ENCODE results near the gene EMILIN3. TPM values are rescaled to one million over a fixed set of nuclear protein-coding genes. Genes with fewer than 3 reads are reported as not detected.

The EMILIN3 gene
- total RNA-seq, 1 experiment from 2014 or later: 5.9 TPM

GRCh38 chr20:41391587-41392001 is 25.0 kb upstream of the EMILIN3 start:
- Mint-ChIP-seq H3K9me3 (no peaks in the 10 kb centered on the region), H3K27ac (no peak overlapping the region; a peak in 1 of 7 replicates), H3K4me3 (no peak overlapping the region), H3K4me1 (peaks cover 29 to 36% of the 10 kb centered on the region in 2 experiments), H3K36me3 (ENCODE audit: insufficient read depth in 1 of 3, low read depth in 3 of 3) (no peaks in the 10 kb centered on the region), H3K27me3 (ENCODE audit: low read depth) (no peaks in the 10 kb centered on the region)
- no peaks in the 10 kb centered on the region for H3K9me3 ChIP-seq (ENCODE audit: control insufficient read depth, low read depth, low read length)
- no peak overlapping the region for H3K27ac ChIP-seq (ENCODE audit: insufficient read length, low read depth, low read length)
- no peak overlapping the region for H3K4me2 ChIP-seq (ENCODE audit: insufficient read depth, insufficient read length, low read length)
- H3K23me2 ChIP-seq (ENCODE audit: insufficient read length, low read depth, low read length, poor library complexity, severe bottlenecking): no peaks in the 10 kb centered on the region
- H2BK12ac ChIP-seq (ENCODE audit: insufficient read length, low read depth, low read length): no peak overlapping the region
- no peaks in the 10 kb centered on the region for H3K79me2 ChIP-seq (ENCODE audit: insufficient read depth, low read length)
- no peak overlapping the region for H2BK15ac ChIP-seq (ENCODE audit: low read depth, low read length)
- no peak overlapping the region for H3T11ph ChIP-seq (ENCODE audit: low read length)
- no peak overlapping the region for H2BK20ac ChIP-seq (ENCODE audit: low read depth, low read length, poor library complexity, severe bottlenecking)
- no peak for DNase-seq
- H4K91ac ChIP-seq (ENCODE audit: insufficient read length, low read depth, low read length): no peak overlapping the region
- H2AK5ac ChIP-seq (ENCODE audit: insufficient read length, low read length): no peak overlapping the region
- no peak overlapping the region for H4K5ac ChIP-seq (ENCODE audit: insufficient read length, low read depth, low read length)
- no peak for TF ChIP-seq CTCF (conservative IDR thresholded peaks at IDR 0.05)
- peaks cover 8% of the 10 kb centered on the region; the same call in 1 of the 2 replicates for H3K4me1 ChIP-seq (ENCODE audit: insufficient read depth, low read length)
- H2BK5ac ChIP-seq (ENCODE audit: insufficient read length, low read length): no peak overlapping the region
- WGBS (ENCODE audit: extremely low coverage, insufficient read length, low lambda C conversion rate): no CpG with 5 or more reads among the region's 10 CpGs
- H3K27me3 ChIP-seq (ENCODE audit: insufficient read depth, low read length): no peaks in the 10 kb centered on the region
- no peaks in the 10 kb centered on the region for H4K20me1 ChIP-seq (ENCODE audit: control insufficient read depth, insufficient read depth, insufficient read length)
- no peak overlapping the region for H3K18ac ChIP-seq (ENCODE audit: insufficient read length, low read depth, low read length)
- H3K79me1 ChIP-seq (ENCODE audit: insufficient read depth, low read depth, low read length, poor library complexity, severe bottlenecking): no peaks in the 10 kb centered on the region
- no peak overlapping the region for H3K23ac ChIP-seq (ENCODE audit: insufficient read length, low read depth, low read length)
- no peak overlapping the region for H3K4ac ChIP-seq (ENCODE audit: low read depth, low read length)
- H4K8ac ChIP-seq (replicated peaks; ENCODE audit: insufficient read length, low read depth, low read length): no peak overlapping the region
- no peak overlapping the region for H3K14ac ChIP-seq (ENCODE audit: insufficient read depth, low read length)
- no peak overlapping the region for H2BK120ac ChIP-seq (ENCODE audit: low read depth, low read length, poor library complexity, severe bottlenecking)
- H3K9ac ChIP-seq (ENCODE audit: extremely low read depth, insufficient read length, low read length): no peak overlapping the region
- no peak overlapping the region for H2AFZ ChIP-seq (ENCODE audit: low read length)
- H3K56ac ChIP-seq (ENCODE audit: insufficient read length, low read depth, low read length): no peak overlapping the region
